ENCODE measurements around the gene LRRC25.
A peak's percentile ranks its signal among the peaks of the same experiment; 100 is the strongest.

The LRRC25 gene

GRCh38 chr19:18397242-18398202, at the start of gene LRRC25:
LRRC25 (minus strand) TSS chr19:18397622; CDS start chr19:18396963, 659 bp downstream.
- DNase-seq (ENCODE audit: insufficient read length, low spot score) (no peak), FAIRE-seq (no peak)

GRCh38 chr19:18446811-18447359, 49.5 kb upstream of the LRRC25 start:
- FAIRE-seq (no peak), DNase-seq (ENCODE audit: insufficient read length, low spot score) (no peak)

GRCh38 chr19:18446145-18446810, 48.9 kb upstream of the LRRC25 start:
- FAIRE-seq (no peak), DNase-seq (ENCODE audit: insufficient read length, low spot score) (no peak)

GRCh38 chr19:18445262-18445948, 48.0 kb upstream of the LRRC25 start:
- FAIRE-seq: no peak

GRCh38 chr19:18444513-18444912, 47.1 kb upstream of the LRRC25 start:
- no peak for FAIRE-seq

More at GRCh38 chr19:18445262-18445948, 48.0 kb upstream of the LRRC25 start:
- no peak for DNase-seq (ENCODE audit: insufficient read length, low spot score)

GRCh38 chr19:18443831-18444230, 46.4 kb upstream of the LRRC25 start:
- DNase-seq (ENCODE audit: insufficient read length, low spot score): no peak
- no peak for FAIRE-seq

More at GRCh38 chr19:18444513-18444912, 47.1 kb upstream of the LRRC25 start:
- DNase-seq (ENCODE audit: insufficient read length, low spot score): no peak

- FAIRE-seq (no peak), DNase-seq (ENCODE audit: insufficient read length, low spot score) (no peak)
Measured at GRCh38 chr19:18443406-18443805, 46.0 kb upstream of the LRRC25 start.

GRCh38 chr19:18442941-18443340, 45.5 kb upstream of the LRRC25 start:
- no peak for FAIRE-seq
- DNase-seq (ENCODE audit: insufficient read length, low spot score): no peak

- FAIRE-seq: peak; percentile 98
- no peak for DNase-seq (ENCODE audit: insufficient read length, low spot score)
Measured at GRCh38 chr19:18441804-18442788, 44.7 kb upstream of the LRRC25 start.

GRCh38 chr19:18440936-18441803, 43.7 kb upstream of the LRRC25 start:
- DNase-seq (ENCODE audit: insufficient read length, low spot score): no peak
- no peak for FAIRE-seq

GRCh38 chr19:18440415-18440877, 43.0 kb upstream of the LRRC25 start:
- FAIRE-seq (no peak), DNase-seq (ENCODE audit: insufficient read length, low spot score) (no peak)

GRCh38 chr19:18439910-18440237, 42.5 kb upstream of the LRRC25 start:
- DNase-seq (ENCODE audit: insufficient read length, low spot score): no peak
- no peak for FAIRE-seq

- no peak for FAIRE-seq
- no peak for DNase-seq (ENCODE audit: insufficient read length, low spot score)
Measured at GRCh38 chr19:18439025-18439909, 41.8 kb upstream of the LRRC25 start.

- no peak for DNase-seq (ENCODE audit: insufficient read length, low spot score)
- peak; percentile 16 for FAIRE-seq
Measured at GRCh38 chr19:18438331-18439024, 41.1 kb upstream of the LRRC25 start.

GRCh38 chr19:18437491-18438330, 40.3 kb upstream of the LRRC25 start, which contains the start of gene ISYNA1:
ISYNA1 (minus strand) TSS chr19:18438133; CDS start chr19:18437979, 154 bp downstream.
- DNase-seq (ENCODE audit: insufficient read length, low spot score) (no peak), FAIRE-seq (peak; percentile 89)
